DMS153 (cell line): ENCODE measurements around the gene LIPN.
"Not testable (repeated sequence)": the region's sequence is repeated elsewhere in the genome, so short reads cannot be mapped to it uniquely, and the experiment has no call there.

Experiments used
- DNase-seq: peaks from one replicate; lab custom pipeline; 2025; lab: John Stamatoyannopoulos, UW

The LIPN gene

DNA sequence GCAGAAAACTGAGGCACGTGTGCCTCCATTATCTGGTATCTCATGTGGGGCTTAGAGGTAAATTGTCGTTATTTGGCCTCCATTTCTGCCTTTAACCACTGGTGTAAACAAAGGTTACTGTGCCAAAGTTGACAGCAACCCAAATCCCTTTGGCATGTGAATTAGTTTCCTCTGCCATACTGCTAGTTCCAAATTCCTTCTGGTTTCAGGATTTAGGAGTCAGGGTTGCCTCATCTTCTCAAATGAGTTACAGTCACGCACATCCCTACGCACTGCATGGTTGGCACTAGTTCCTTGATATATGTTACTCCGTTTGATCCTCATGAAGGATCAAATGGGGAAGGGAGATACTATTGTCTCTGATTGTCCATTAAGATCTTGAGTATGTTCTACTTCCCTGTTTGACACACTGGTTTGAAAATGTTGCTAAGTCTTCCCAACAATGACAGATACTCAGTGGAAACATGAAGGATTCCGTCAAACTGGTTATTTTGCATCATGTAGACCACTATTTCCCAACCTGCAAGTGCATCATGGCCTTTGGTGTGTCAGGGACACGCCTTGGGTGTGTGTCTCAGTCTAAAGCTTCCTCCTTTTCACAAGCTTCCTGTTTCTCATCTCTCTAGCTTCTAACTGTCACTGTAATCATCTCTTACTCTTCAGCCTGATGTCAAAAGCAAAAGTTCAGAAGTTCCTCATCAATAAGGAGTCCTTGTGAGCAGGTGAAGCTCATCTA, at the start of gene LIPN:
TSS of gene LIPN (plus strand) at position 655 of the 736 bp plus-strand sequence. CDS start 1,386 bp downstream, outside the sequence.
- DNase-seq: no peak

- DNase-seq: no peak
Observed at GRCh38 chr10:88715517-88715916, 44.3 kb upstream of the LIPN start.

GRCh38 chr10:88721392-88721791, 38.4 kb upstream of the LIPN start:
- no peak for DNase-seq

DNA sequence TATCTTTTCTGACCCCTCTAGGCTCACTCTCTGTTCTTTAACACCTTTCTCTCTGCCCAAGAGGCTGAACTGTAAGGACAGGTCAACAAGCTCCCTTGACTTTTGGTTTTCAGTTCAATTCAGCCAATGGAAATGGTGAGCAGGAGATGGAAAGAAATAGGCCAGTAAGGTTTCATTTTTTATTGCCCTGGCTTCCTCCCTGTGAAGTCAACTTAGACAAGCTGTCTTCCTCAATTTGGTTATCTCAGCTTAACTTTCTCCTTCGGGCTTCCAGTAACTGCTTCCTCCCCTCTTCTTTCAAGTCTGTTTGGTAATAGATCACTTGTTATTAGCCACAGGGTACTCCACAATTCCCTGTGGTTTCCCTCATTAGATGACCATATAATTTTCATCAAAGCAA, 34.0 kb upstream of the LIPN start:
- no peak for DNase-seq

GRCh38 chr10:88728107-88728763, 31.6 kb upstream of the LIPN start:
- DNase-seq: no peak

DNA sequence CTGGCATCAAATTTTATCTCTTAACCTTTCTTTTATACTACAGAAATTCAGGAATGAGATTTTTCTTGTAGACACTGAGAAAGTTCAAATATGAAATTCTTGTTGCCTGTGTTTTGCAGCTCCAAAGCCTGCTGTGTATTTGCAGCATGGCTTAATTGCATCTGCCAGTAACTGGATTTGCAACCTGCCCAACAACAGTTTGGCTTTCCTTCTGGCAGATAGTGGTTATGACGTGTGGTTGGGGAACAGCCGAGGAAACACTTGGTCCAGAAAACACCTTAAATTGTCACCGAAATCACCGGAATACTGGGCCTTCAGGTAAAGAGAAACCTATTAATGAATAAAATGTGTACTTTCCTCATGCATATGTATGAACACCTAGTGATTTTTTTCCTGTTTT, 29.0 kb upstream of the LIPN start:
- no peak for DNase-seq

GRCh38 chr10:88731296-88731695, 28.5 kb upstream of the LIPN start:
- DNase-seq: no peak

- DNase-seq: no peak
Observed at GRCh38 chr10:88733215-88733614, 26.6 kb upstream of the LIPN start.

- no peak for DNase-seq
Observed at GRCh38 chr10:88735661-88736060, 24.2 kb upstream of the LIPN start.

GRCh38 chr10:88741921-88742320, 17.9 kb upstream of the LIPN start:
- DNase-seq: not testable (repeated sequence)

GRCh38 chr10:88742448-88742847, 17.4 kb upstream of the LIPN start:
- no peak for DNase-seq

DNA sequence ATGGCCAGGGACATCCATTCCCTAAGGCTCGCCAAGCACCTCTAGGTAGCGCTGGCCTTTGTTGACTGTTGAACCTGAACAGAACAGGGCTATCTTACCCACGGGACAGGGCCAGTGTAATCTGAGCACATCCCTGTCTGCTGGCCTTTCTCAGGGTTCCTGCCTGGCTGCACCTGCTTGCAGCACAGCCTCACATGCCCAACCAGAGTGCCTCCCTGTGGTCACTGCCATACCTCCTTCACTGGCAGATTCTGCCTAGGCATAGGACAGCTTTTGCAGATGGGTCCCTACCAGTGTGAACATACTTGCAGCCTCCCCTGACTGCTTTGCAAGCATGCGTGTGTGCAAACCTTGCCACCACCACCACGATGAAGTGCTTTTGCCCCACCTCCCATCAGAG, 15.8 kb upstream of the LIPN start:
- no peak for DNase-seq

- no peak for DNase-seq
Observed at GRCh38 chr10:88745633-88746032, 14.2 kb upstream of the LIPN start.

- DNase-seq: no peak
Observed at GRCh38 chr10:88754287-88754686, 5.5 kb upstream of the LIPN start.

DNA sequence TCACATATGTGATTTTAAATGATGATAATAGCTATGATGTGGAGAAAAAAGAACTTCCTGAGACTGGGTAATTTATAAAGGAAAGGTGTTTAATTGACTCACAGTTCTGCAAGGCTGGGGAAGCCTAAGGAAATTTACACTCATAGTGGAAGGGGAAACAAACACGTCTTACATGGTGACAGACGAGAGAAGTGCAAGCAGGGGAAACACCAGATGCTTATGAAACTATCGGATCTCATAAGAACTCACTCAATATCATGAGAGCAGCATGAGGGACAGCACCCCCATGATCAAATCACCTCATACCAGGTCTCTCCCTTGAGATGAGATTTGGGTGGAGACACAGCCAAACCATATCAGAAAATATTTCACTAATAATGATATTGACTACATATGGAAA, 4.1 kb upstream of the LIPN start:
- no peak for DNase-seq

DNA sequence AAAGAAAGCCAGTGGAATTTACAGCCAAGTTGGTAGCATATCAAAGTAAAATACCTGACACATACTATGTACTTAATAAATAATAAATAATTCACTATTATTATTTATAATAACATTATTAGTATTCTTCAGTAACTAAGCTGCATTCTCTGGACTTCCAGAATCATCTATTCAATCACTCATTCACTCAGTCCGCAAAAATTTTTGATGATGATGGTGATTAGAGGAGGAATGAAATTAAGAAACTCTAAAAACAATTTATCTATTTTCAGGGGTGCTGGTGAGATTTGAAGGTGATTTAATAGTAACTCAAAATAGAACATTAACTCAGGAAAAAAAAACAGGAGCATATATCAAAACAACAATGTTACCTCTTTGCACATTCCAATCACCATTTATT, 3.2 kb upstream of the LIPN start:
- DNase-seq: no peak

DNA sequence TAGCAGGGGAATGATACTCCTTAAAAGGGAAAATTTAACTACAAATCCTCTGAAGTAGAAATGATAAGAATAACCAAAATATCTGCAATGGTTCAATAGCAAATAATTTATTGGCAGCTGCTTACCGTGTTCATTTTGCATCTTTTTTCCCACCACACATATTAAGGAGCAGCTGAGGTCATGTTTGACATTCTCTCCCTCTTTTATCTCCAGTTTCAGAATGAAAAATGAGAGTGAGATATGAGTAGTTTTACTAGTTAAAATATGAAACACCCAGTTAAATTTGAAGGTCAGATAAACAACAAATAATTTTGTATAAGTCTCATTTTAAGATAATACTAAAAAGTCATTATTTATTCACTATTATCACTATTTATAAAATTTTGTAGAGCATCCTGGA, 3.1 kb downstream of the LIPN start:
- no peak for DNase-seq

DNA sequence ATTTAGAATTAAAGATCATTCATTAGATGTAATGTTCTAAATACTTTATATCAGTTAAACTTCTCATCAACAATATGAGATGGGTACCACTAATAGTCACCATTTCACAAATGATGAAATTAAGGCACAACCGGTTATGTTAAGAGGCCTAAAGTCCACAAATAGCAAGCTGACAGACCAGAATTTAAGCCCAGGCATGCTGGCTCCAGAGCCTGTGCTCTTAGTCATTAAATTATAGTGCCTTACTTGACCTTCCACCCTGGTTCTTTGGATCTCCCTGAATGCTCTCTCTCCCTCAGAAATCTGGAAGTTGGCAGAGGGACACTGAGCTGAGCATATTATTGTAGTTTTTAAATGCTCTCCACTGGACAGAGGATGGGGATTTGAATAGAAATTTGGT, 3.6 kb downstream of the LIPN start:
- no peak for DNase-seq

DNA sequence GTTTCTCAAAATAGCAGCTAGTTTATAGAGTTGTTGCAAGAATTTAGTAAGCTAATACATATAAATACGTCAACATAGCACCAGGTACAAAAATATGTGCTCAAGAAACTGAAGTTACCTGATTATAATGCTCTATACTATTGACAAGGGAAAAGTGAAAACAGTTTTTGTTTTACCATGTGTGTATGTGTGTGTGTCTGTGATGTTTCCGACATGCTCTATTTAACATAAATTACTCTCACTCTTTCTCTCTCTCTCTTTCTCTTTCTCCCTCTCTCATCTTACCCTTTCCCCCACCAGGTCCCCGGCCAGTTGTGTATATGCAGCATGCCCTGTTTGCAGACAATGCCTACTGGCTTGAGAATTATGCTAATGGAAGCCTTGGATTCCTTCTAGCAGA, 4.3 kb downstream of the LIPN start:
- DNase-seq: no peak

GRCh38 chr10:88765816-88766215, 6.0 kb downstream of the LIPN start:
- no peak for DNase-seq

DNA sequence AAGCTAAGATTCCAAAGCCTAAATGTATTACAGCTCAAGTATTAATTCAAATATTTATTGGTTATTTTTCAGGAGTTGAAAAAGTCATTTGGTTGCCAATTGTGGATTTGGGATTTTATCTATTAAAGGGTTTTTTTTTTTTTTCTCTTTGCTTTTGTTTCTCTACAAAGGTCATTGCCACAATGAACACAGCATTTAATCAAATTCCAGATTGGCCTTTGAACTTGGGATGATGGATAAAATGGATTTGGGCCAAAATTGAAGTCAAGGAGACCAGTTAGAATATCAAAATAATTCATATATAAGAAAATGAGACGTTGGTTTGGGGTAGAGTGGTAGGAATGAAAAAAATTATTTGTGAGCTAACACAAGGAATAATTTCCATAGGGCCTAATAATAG, 9.6 kb downstream of the LIPN start:
- DNase-seq: no peak

DNA sequence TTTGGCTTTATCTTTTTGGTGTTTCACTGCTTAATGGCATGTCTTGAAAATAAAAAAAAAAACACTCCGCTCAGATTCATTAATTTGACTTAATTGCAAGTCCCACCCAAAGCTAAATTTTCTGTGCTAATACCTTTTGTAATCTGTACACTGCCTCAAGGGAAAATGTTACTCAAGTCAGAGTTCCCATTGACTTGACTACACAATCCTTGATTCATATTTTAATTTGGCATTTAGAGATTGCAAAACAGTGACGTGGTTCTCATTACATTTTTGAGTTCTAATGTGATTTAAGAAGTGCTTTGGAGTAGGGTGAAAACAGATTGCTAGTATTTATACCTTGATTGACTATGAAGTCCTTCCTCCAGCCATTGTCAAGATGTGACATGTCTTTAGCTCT, 21.4 kb downstream of the LIPN start:
- DNase-seq: no peak

- DNase-seq: no peak
Observed at GRCh38 chr10:88782222-88782621, 22.4 kb downstream of the LIPN start.

DNA sequence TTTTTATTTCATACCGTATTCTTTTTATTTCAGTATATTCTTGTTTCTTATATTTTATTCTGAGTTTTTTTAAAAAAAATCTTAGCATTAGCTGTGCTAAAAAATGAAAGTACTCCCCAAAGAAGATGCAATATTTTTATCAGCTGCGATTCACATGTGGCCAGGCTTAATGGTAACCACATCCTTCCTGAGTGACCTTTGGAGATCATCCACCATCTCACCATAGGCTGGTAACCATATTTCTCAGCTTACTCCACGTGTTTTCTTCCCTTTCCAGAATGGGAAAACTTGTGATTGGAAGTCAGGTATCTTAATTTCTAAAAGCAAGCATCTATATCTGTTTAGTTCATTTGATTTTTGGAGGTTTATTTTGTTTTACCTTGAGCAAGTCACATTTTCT, 23.9 kb downstream of the LIPN start:
- no peak for DNase-seq
